Panc1 (cell line): ENCODE results near the gene TRAF5.

Experiments used
- CTCF ChIP-seq: fragments of 450-650 bp; IDR thresholded peaks from 2 replicates; pipeline ENCODE4 v1.5.1; 2017; ENCODE audit warnings: mild to moderate bottlenecking
- POLR2AphosphoS5 ChIP-seq: IDR thresholded peaks from 2 replicates; pipeline ENCODE4 v1.6.1; 2012; ENCODE audit warnings: mild to moderate bottlenecking, low read depth, low read length, moderate library complexity

- TF ChIP-seq CTCF (no peak), POLR2AphosphoS5 (no peak)
Measured at GRCh38 chr1:211420845-211421454, 94.3 kb downstream of the TRAF5 start.
